HUDEP-2 (cell line): ENCODE measurements around the gene NAPG.
A peak's percentile ranks its signal among the peaks of the same experiment; 100 is the strongest.
"Not testable (repeated sequence)": the region's sequence is repeated elsewhere in the genome, so short reads cannot be mapped to it uniquely, and the experiment has no call there.

Source experiments
- DNase-seq, 76 experiments: peaks; one replicate each; lab custom pipeline; 2025; ENCODE audit not compliant: unreplicated experiment in 76 of 76; lab: John Stamatoyannopoulos, UW

NAPG gene

DNA sequence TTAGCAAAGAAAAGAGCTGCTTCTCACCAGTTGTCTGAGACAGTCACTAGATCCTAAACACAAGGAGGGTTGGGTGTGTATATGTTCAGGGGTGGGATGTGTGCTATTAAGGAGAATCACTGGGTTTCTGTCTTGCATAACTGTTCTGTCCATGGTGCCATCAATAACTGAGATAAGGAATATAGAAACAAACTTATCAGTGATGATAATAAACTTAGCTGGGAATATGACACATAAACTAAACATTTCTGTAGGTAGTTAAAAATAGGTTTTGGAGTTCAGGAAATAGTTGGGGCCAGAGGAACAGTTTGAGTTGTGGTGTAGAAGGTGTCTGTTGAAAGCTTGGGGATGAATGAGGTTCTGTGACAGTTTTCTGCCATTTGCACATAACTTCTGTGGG lies 17.4 kb downstream of the NAPG start:
- DNase-seq, result no peak

DNA sequence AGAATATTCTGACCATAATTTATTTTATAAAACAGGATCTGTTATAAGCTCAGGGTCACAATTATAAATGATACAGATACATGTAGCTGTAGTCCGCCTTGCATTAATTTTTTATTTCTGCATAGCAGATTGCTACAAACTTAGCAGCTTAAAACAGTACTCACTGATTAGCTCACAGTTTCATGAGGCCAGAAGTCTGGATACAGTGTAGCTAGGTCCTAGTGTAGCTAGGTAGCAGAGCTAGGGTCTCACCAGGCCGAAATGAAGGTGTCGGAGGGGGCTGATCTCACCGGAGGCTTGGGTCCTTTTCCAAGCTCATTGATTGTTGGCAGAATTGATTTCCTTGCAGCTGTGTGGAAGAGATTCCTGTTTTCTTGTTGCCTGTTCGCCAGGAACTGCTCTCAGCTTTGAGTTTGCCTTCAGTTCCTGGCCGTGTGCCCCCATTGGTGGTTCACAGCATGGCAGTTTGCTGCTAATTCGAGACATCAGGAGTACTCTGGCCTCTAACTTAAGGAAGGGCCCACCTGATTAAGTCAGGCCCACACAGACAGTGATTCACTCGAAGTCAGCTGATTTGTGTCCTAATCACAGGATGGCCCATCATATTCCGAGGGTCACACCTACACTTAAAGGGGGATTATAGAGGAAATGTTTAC lies 18.4 kb downstream of the NAPG start:
- no peak for DNase-seq

DNA sequence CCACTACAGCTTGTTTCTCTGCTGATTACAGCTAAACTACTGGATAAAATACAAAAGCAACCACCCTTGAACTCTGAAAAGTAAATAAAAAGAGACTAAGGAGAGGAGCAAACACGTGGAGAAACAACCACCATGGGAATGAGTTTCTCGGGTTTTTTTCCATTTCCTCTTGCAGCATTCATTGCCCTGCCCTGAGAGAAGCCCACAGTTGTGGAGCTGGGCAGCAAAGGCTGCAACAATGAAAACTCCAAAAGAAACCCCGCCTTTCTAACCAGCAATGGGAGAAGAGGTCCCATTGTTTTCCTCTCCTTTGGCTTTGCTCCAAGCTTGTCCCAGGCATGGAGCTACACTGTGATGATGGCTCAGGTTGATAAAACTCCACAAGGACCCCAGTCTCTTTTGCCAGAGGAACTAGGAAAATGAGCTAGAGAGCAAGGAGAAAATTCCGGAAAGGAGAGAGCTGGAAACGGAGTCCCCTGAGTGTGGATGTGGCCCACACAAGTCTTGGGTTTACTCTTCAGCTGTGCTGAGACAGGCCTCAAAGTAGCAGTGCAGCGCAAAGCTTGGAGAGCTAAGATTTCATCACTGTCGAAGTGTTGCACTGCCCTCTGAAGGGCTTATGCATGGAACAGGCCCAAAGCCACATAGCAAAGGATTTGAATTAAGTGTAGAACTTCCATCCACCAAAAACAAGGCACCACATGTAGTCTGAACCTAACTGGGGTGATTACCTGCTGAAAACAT lies 20.9 kb downstream of the NAPG start:
- DNase-seq, result no peak

DNA sequence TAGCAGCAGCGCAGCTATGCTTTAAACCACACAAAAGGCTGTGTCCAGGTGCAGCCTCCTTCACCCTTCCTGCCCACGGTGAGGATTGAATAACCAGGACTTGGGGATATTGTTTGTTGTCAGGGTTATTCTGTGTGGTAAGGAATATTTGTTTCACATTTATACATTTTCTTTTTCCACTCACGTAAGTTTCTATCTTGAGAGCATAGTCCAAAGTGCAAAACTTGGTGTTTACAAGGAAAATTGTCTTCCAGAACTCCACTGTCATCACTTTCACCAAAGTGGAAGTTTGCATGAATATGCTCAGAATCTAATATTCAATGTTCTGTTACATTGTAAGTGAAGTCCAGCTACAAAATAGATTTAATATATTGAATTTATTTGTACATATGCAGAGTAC lies 26.4 kb downstream of the NAPG start:
- DNase-seq, result no peak

DNA sequence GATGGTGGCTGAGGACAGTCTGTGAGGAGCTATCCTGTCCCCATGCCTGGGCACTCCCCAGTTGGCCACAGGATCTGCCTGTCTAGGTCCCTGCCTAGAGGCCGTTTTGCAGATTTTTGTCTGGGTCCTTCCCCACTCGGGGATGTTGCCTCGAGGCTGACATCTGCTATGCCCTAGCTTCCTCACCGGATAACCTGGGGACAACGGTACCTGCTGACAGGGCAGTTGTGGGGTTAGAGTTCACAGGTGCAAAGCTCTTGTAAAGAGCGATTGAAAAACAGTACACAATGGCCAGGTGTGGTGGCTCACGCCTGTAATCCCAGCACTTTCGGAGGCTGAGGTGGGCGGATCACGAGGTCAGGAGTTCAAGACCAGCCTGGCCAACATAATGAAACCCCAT lies 30.4 kb downstream of the NAPG start:
- DNase-seq, result not testable (repeated sequence)

DNA sequence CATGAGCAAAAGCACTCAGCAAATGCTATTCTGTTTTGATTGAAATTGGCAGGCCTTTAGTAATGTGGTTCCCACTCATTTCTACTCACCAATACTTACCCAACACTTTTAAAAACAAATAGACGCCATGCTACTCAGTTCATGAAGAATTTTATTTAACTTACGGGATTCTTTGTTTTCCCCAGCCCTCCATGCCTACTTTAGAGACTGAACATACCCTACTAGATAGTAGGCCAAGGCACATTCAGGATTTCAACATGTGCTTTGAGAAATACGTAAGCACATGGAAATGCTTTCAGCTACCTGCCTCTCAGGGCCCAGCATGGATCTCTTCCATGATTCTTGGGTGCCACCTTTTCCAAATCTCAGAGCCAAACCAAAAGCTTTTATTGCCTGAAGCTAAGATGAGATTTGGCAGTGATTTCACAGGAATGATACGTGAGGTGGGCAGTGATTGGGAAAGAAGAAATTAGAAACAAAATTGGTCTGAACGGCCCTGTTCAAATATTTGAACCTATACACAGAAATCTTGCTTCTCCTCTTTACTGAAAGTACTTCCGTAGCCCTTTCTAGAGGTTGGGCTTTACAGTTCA lies 31.4 kb downstream of the NAPG start:
- DNase-seq, result no peak

DNA sequence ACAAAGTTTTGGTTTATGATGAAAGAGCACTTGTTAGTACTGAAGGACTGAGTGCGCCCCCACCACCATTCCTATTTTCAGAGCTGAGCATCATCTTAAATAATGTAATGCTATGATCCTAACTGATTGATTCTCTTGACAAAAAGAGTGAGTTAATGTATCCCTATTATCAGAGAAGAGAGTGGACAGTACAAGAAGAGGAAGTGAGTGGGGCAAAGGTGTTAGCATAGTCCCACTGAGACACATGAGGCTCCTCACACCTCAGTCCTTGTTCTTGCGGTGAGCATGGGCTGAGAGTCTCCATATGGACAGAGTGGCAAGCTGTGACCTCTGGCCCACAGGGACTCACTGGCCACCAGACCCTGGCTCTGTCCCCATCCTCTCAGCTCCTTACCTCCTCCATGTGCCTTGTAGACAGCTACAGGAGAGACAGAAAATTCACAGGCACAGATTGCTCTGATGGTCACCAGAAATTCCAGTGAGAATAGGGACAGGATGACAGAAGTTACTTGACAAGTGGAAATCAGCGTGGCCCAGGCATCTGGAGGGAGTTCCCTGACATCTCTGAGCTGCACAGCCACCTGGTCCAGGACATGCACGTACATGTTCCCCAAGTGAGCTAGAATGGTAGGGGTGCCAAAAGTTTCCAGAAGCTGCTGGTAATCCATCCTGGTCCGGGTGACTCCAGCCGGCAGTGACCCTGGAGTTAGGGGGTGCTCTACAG lies 32.6 kb downstream of the NAPG start:
- no peak for DNase-seq

DNA sequence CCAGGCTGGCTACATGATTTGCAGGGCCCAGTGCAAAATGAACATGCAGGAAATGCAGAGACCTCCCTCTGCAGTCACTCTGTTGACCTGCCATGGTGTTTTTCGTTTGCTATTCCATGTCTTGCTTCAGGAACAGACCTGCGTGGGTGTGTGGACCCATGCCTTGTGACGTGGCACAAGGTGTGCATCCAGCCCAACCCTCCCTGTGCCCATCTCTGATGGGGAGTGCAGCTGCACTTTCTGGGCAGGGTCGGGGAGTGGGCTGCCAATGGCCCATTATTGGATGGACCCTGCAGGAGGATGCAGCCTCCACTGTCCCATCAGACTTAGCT lies 33.1 kb downstream of the NAPG start:
- no peak for DNase-seq

DNA sequence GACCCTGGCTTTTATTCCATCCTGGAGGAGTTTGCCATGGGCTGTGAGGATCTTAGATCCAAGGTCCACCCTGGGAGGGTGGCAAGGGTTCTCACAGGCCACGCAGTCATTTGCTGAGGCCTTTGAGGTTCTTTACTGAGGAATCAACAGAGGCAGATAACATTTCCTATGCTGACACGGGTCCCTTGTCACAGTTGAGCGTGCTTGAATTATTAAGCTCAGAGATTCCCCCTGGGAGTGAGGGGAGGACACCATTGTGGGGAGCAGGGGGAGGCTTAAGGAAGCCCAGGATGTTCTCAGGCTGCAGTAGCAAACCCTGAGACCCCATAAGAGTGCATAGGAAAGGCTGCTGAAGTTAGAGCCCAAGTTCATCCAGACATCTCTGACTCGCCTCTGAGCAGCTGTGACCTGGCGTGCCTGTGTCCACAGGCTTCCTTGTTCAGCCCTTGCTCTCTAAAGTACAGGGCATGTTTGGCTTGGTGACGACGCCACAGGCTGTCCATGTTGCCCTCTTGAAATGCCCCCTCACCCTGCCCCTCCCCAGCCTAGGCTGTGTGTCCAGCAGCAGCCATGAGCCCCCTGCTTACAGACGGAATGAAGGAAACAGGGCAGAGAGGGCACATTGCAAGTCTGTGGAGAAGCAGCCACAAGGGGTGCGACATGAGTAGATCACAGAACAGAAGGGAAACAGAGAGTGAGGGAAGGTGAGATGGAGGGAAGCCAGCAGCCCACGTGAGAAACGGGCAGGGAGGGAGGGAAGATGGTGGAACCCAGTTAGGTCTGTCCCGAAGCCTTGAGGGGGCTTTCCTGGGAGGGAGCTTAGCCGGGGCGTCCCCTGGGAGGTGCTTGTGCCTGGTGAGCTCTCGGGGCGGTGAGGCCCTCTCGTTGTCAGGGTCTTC lies 34.0 kb downstream of the NAPG start:
- DNase-seq, result peak in 1 of 76 experiments; percentile 25

DNA sequence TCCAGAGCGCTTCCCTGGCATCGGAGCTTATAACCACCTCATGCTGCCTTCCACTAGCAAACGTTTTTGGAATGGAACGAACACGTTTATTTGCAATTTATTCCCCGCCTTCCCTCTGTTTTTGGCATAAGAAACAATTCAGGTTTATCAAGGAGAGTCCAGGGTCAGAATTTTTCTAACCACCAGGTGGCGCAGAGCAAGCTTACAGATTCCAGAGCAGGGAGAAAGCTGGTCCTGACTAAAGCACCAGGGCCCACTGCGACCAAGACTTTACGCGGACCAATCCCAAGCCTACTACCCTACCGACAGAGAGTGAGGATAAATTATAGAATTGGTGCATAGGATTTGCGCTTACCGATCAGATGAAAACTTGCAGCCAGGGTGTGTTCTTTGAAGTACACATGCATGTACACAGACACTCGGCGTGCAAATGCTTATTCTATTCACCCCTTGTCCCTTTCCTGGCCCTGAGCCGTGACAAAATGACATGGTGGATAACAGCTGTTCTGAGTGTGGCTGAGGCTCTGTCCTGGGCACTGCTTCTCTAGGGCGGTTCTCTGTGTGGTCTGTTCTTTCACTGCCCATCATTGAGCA lies 34.7 kb downstream of the NAPG start:
- peak in 39 of 76 experiments; percentile 0 to 77 (median 16) for DNase-seq

DNA sequence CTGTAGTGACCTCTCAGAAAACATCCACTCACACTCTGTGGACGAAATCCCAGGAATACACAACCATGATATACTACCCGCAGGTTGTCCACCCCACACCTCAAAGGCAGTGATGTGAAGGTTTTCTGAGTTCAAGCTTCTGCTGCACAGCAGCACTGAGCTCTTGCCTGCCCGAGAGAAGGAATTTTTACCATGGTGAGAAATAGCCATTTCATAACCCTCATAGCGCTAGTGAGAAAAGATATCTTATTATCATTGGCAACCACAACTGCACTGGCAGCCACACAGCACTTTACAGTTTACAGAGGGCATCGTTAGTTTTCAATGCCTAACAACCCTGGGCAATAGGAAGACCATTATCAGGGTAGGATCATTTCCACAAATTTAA lies 36.9 kb downstream of the NAPG start:
- DNase-seq, result no peak

DNA sequence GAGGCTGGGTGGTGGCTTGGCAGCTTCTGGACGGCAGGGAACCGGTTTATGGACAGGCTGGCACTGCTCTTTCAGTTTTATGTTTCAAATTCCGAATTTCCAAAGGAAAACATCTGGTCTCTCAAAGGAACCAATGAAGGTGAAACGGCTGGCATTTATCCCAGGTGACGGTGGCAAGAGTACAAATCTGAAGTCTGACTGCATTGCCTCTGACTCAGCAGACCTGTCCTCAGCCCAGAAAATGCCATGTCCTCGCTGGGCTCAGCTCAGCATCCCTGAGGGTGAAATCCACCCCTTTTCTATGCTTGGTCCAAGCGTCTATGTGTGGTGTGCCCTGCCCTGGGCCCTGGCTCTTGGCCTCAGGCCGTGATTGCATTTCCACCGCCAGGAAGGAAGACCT lies 38.1 kb downstream of the NAPG start:
- DNase-seq, result no peak

DNA sequence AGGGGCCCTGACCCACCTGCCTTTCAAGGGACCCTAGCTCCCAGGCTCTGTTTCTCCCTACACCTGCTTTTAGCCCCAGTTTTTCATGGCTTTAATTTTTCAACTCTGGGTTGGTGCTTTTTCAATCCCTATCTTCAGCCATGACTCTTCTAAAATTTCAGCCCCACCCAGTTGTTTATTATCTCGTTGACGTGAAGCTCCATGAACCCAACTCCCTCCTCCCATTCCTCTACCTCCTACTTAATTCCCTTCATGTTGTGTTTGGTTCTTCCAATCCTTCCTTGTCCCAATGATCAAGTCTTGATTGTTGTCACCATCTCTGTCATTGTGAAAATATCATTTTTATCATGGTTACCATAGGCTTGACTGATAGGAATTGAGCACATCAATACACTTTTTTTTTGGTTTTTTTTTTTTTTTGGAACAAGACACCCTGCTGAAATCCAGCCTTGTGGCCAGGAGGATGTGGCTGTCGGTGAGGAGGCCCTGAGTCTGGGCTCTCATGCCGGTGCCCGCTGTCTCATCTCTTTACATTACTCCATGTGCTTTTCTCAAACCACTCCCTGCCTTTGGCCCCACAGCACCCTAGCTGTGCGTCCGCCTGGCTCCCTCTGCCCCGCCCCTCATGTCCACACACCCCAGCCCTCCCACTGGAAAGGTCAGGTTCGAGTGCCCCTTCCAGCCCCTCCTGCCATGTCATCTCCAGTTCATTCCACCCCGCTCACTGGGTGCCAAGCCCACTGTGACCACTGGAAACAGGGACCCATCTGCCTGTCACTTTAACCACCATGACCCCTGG lies 39.3 kb downstream of the NAPG start:
- DNase-seq, result no peak

DNA sequence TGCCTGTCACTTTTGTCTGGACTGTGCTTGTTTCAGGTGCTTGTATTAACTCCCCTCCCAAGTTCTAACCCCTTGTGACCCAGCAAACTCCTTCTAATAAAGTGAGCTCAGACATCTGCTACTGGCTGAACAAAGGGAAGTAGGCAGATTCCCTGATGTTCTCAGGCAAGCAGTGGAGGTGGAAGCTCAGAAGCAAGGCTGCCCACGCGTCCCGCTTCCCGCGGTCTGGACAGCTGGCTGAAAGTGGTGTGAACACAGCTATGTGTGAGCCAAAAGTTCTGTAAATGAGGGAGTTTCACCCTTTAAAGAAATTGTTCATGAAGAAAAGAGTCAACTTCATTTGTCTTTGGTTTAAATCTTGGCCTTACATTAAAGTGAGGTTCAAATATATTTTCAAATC lies 40.0 kb downstream of the NAPG start:
- DNase-seq, result no peak

DNA sequence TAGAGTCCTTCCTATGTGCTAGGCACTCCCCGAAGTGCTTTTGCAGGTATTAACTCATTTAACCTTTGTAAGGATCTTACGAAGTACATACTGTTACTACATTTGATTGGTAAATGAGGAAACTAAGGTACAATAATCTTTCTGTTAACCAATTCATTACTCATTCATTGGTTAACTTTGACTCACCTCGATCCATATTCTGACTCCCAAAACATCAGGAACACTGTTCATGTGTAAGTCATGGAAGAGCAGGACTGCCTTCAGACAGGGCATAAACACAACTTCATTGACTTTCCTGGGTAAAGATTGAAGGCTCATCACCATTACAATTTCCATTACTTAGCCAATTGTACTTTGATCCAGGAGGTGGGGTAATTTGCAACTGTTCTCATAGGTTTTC lies 40.6 kb downstream of the NAPG start:
- DNase-seq, result no peak

DNA sequence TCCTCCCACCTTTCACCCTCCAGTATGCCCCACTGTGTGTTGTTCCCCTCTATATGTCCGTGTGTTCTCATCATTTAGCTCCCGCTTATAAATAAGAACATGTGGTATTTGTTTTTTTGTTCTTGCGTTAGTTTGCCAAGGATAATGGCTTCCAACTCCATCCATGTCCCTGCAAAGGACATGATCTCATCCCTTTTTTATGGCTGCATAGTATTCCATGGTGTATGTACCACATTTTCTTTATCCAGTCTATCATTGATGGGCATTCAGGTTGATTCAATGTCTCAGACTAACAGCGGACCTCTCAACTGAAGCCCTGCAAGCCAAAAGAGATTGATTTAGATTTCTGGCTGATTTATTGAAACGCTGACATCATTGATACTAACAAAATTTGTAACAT lies 44.1 kb downstream of the NAPG start:
- DNase-seq, result not testable (repeated sequence)

DNA sequence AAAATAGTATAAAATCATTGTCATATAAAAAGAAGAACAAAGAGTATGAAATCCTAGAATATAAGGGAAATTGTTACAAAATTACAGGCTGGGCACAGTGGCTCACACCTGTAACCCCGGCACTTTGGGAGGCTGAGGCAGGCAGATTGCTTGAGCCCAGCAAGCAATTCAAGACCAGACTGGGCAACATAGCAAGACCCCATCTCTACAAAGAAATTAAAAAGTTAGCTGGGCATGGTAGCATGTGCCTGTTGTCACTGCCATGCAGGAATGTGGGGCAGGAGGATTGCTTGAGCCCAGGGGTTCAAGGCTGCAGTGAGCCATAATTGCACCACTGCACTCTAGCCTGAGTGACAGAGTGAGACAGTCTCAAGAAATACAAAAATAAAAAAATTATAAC lies 44.8 kb downstream of the NAPG start:
- DNase-seq, result no peak

DNA sequence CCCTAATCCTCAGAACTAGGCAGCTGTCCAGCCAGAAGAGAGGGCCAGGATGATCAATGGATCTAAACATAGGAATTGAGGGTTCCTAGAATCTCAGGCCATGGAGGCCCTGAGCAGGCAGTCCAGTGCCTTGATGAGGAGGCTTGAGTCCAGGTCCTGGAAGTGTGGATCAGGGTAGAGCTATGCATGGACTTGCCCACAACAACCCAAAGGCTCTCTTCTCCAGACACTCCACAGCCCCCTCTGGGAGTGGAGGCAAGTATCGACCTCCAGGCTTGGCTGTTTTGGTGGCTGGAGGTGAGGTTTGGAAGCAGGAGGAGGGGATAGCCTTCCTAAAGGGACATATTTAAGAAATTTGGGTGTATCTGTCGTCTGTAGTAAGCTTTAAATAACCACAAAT lies 45.7 kb downstream of the NAPG start:
- no peak for DNase-seq

DNA sequence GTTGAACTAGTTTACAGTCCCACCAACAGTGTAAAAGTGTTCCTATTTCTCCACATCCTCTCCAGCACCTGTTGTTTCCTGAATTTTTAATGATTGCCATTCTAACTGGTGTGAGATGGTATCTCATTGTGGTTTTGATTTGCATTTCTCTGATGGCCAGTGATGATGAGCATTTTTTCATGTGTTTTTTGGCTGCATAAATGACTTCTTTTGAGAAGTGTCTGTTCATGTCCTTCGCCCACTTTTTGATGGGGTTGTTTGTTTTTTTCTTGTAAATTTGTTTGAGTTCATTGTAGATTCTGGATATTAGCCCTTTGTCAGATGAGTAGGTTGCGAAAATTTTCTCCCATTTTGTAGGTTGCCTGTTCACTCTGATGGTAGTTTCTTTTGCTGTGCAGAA lies 47.4 kb downstream of the NAPG start:
- not testable (repeated sequence) for DNase-seq
